Uterus (tissue), 4 donors: Measurements from ENCODE around the gene NUP62. TPM values are rescaled to one million over a fixed set of nuclear protein-coding genes. Genes with fewer than 3 reads are reported as not detected.

Experiments used
- DNase-seq, 2 donors: peaks; one replicate each; pipeline ENCODE4 v3.0.0-alpha.2; 2019 to 2020
- H3K27ac ChIP-seq, 2 donors: fragments of 200-600 bp; sonication (generic); 1 replicate in 1 of 2; 2 replicates in 1 of 2; pipeline ENCODE4 v1.5.1; 2016 to 2018
- H3K27me3 ChIP-seq, 2 donors: fragments of 200-600 bp; sonication (generic); one replicate each; pipeline ENCODE4 v1.5.1; 2018 to 2019; ENCODE audit warnings: control low read depth in 1 of 2
- H3K36me3 ChIP-seq, 2 donors: fragments of 200-600 bp; sonication (generic); one replicate each; pipeline ENCODE4 v1.5.1; 2019; ENCODE audit warnings: control low read depth in 1 of 2
- H3K4me1 ChIP-seq, 2 donors: fragments of 200-600 bp; sonication (generic); one replicate each; pipeline ENCODE4 v1.5.1; 2018 to 2019; ENCODE audit warnings: control low read depth in 1 of 2
- H3K4me3 ChIP-seq, 2 donors: fragments of 200-600 bp; sonication (generic); 1 replicate in 1 of 2; 2 replicates in 1 of 2; pipeline ENCODE4 v1.5.1; 2018 to 2019; ENCODE audit warnings: mild to moderate bottlenecking in 1 of 2
- H3K9me3 ChIP-seq, 2 donors: fragments of 200-600 bp; sonication (generic); one replicate each; pipeline ENCODE4 v1.5.1; 2019; ENCODE audit warnings: control low read depth in 1 of 2
- CTCF ChIP-seq, 4 experiments: fragments of 200-600 bp in 2 of 4; fragments of 450-650 bp in 2 of 4; sonication (generic) in 2 of 4; IDR thresholded peaks; one replicate each; pipeline ENCODE4 v1.5.1; 2016 to 2019; ENCODE audit warnings: antibody characterized with exemption in 4 of 4, mild to moderate bottlenecking in 2 of 4, moderate library complexity in 1 of 4
- POLR2A ChIP-seq, 2 donors: fragments of 450-650 bp; IDR thresholded peaks; one replicate each; pipeline ENCODE4 v1.6.1; 2016; ENCODE audit warnings: antibody characterized with exemption in 2 of 2, mild to moderate bottlenecking in 1 of 2, moderate library complexity in 1 of 2
- intact Hi-C: fragments of 100-400 bp; cut with DNase I; formaldehyde crosslinking; loops from one replicate; pipeline ENCODE4 v1.15.1; 2023; ENCODE audit warnings: low total_unique reads
- total RNA-seq, 4 donors: library from RNA; depleted of rRNA in 3 of 4; stranded (reverse); fragments of >200 nt in 3 of 4; gene quantifications; one replicate each; pipeline versions ENCODE4 v1.1.0 to v1.2.4, GENCODE V29; 2014 to 2023
- donor health status: DM: yes; HTN: yes; CAD: no.

NUP62 gene
- total RNA-seq, 4 donors from 2014 or later = 12.1 to 40.4 (median 24.6) TPM

DNA sequence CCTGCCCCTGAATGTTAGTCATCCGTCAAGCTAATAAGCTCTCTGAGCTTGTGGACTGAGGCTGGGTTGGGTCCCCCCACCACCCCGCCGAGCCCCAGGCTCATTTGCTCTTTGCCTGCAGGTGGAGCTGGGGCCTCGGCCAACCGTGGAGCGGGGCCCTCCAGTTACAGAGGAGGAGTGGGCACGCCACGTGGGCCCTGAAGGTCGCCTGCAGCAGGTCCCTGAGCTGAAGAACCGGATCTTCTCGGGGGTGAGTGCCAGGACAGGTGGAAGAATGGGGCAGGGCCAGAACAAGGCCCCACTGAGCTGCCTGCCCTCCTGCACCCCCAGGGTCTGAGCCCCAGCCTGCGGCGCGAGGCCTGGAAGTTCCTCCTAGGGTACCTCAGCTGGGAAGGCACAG is 46.7 kb downstream of the NUP62 start:
- no peaks in the 10 kb centered on the region for H3K27me3 ChIP-seq
- intact Hi-C loops = no loop called here
- DNase-seq = peak in 1 of 2 donors; percentile 15
- no peak overlapping the region for H3K27ac ChIP-seq
- no peak for TF ChIP-seq CTCF (IDR thresholded peaks at IDR 0.05)
- no peak for TF ChIP-seq POLR2A (IDR thresholded peaks at IDR 0.05)
- H3K36me3 ChIP-seq = no peaks in the 10 kb centered on the region
- no peaks in the 10 kb centered on the region for H3K9me3 ChIP-seq
- H3K4me3 ChIP-seq = no peak overlapping the region
- H3K4me1 ChIP-seq = peaks cover 0 to 7% of the 10 kb centered on the region in 2 donors

- intact Hi-C loops = no loop called here
- H3K27me3 ChIP-seq = no peaks in the 10 kb centered on the region
- peak in 1 of 2 donors; percentile 14 for DNase-seq
- no peak overlapping the region for H3K4me3 ChIP-seq
- no peaks in the 10 kb centered on the region for H3K36me3 ChIP-seq
- H3K27ac ChIP-seq = no peak overlapping the region
- TF ChIP-seq CTCF (IDR thresholded peaks at IDR 0.05) = no peak
- no peak for TF ChIP-seq POLR2A (IDR thresholded peaks at IDR 0.05)
- no peaks in the 10 kb centered on the region for H3K9me3 ChIP-seq
- peaks cover 0 to 7% of the 10 kb centered on the region in 2 donors for H3K4me1 ChIP-seq
These were observed 47.5 kb downstream of the NUP62 start for GRCh38 chr19:49881672-49882394.

GRCh38 chr19:49881186-49881585 is 48.1 kb downstream of the NUP62 start:
- H3K4me1 ChIP-seq = peaks cover 0 to 7% of the 10 kb centered on the region in 2 donors
- H3K4me3 ChIP-seq = no peak overlapping the region
- peak in 1 of 2 donors; percentile 17 for DNase-seq
- intact Hi-C loops = no loop called here
- H3K9me3 ChIP-seq = no peaks in the 10 kb centered on the region
- no peaks in the 10 kb centered on the region for H3K27me3 ChIP-seq
- no peaks in the 10 kb centered on the region for H3K36me3 ChIP-seq
- TF ChIP-seq POLR2A (IDR thresholded peaks at IDR 0.05) (no peak), CTCF (IDR thresholded peaks at IDR 0.05) (no peak)
- H3K27ac ChIP-seq = no peak overlapping the region

DNA sequence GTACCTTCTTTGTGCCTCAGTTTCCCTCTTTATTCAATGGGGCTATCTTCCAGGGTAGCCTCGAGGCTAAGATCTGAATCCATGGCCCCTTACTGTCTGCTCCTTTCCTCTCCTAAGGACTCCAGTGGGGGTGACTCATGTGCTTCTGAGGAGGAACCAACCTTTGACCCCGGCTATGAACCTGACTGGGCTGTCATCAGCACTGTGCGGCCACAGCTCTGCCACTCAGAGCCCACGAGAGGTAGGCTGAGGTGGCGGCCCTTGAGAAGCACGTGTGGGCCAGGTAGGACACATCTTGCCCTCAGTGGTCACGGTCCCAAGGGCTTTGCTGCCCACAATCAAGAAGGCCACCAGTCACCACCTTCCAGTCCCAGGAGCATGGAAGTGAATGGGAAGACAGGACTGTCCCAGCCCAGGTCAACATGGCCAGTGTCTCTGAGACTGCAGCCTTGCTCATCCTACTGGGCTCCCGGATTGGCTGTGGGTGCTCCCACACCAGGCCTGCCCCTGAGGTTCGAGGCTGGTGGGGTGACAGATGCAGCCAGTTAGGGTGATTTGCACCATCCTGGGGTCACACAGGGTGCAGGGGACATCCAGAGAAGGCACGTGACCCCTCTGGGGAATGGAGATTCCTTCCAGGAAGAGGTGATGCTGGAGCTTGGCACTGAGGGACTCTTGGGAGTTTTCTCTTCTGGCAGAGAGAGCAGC is 49.0 kb downstream of the NUP62 start:
- no peaks in the 10 kb centered on the region for H3K27me3 ChIP-seq
- intact Hi-C loops = no loop called here
- no peaks in the 10 kb centered on the region for H3K9me3 ChIP-seq
- H3K4me3 ChIP-seq = no peak overlapping the region
- no peak for TF ChIP-seq POLR2A (IDR thresholded peaks at IDR 0.05)
- TF ChIP-seq CTCF (IDR thresholded peaks at IDR 0.05) = no peak
- peak in 1 of 2 donors; percentile 19 for DNase-seq
- no peaks in the 10 kb centered on the region for H3K36me3 ChIP-seq
- H3K27ac ChIP-seq = no peak overlapping the region
- peaks cover 0 to 7% of the 10 kb centered on the region in 2 donors for H3K4me1 ChIP-seq
